SKM-1 (cell line): Measurements from ENCODE around the gene OTUD3.
A peak's percentile ranks its signal among the peaks of the same experiment; 100 is the strongest.
"Not testable (repeated sequence)": the region's sequence is repeated elsewhere in the genome, so short reads cannot be mapped to it uniquely, and the experiment has no call there.

ENCODE experiments used
- DNase-seq: peaks from one replicate; lab custom pipeline; 2025; ENCODE audit not compliant: unreplicated experiment; lab: John Stamatoyannopoulos, UW

OTUD3 gene

GRCh38 chr1:19909971-19910370 lies 27.8 kb downstream of the OTUD3 start:
- no peak for DNase-seq

- no peak for DNase-seq
These were observed 28.5 kb downstream of the OTUD3 start for GRCh38 chr1:19910650-19911049.

GRCh38 chr1:19918057-19918456 lies 35.9 kb downstream of the OTUD3 start:
- peak; percentile 46 for DNase-seq

- no peak for DNase-seq
These were observed 38.0 kb downstream of the OTUD3 start for GRCh38 chr1:19920132-19920710.

GRCh38 chr1:19921310-19921709 lies 39.1 kb downstream of the OTUD3 start:
- no peak for DNase-seq

- DNase-seq, result no peak
These were observed 40.0 kb downstream of the OTUD3 start for GRCh38 chr1:19922015-19922688.

- DNase-seq, result no peak
These were observed 41.1 kb downstream of the OTUD3 start, which contains the start of gene PLA2G2E for GRCh38 chr1:19923137-19923952. TSS of gene PLA2G2E (minus strand) at chr1:19923617. CDS start at chr1:19923559, 58 bp downstream.

- DNase-seq, result no peak
These were observed 41.8 kb downstream of the OTUD3 start for GRCh38 chr1:19923953-19924346.

- DNase-seq, result no peak
These were observed 43.3 kb downstream of the OTUD3 start for GRCh38 chr1:19925342-19926070.

GRCh38 chr1:19926296-19927129 lies 44.3 kb downstream of the OTUD3 start:
- no peak for DNase-seq

GRCh38 chr1:19927130-19927421 lies 44.9 kb downstream of the OTUD3 start:
- DNase-seq, result not testable (repeated sequence)

- DNase-seq, result no peak
These were observed 50.7 kb downstream of the OTUD3 start for GRCh38 chr1:19932866-19933265.

- DNase-seq, result no peak
These were observed 52.1 kb downstream of the OTUD3 start for GRCh38 chr1:19934336-19934735.

GRCh38 chr1:19936061-19936750 lies 54.0 kb downstream of the OTUD3 start:
- DNase-seq, result no peak

- no peak for DNase-seq
These were observed 56.3 kb downstream of the OTUD3 start for GRCh38 chr1:19938472-19938871.

GRCh38 chr1:19940486-19941205 lies 58.5 kb downstream of the OTUD3 start:
- DNase-seq, result no peak

- no peak for DNase-seq
These were observed 59.0 kb downstream of the OTUD3 start for GRCh38 chr1:19941206-19941568.

- DNase-seq, result no peak
These were observed 59.9 kb downstream of the OTUD3 start for GRCh38 chr1:19942088-19942487.

- DNase-seq, result no peak
These were observed 60.5 kb downstream of the OTUD3 start for GRCh38 chr1:19942657-19943056.

- DNase-seq, result no peak
These were observed 63.7 kb downstream of the OTUD3 start for GRCh38 chr1:19945914-19946313.
